Neural cell (in vitro differentiated cells): ENCODE measurements around the gene ABL2. TPM values are rescaled to one million over a fixed set of nuclear protein-coding genes. Genes with fewer than 3 reads are reported as not detected.

ENCODE experiments used
- H2AFZ ChIP-seq: fragments of 200-600, 300-800 bp; sonication (generic), shearing (Covaris generic); 2 replicates; pipeline ENCODE4 v1.6.0; 2014; ENCODE audit warnings: low read depth, mild to moderate bottlenecking, antibody characterized with exemption, low read length, moderate library complexity
- H3F3A ChIP-seq: fragments of 200-600 bp; shearing (Covaris generic); 2 replicates; pipeline ENCODE4 v1.6.1; 2016; ENCODE audit warnings: mild to moderate bottlenecking, moderate library complexity, mixed read lengths, antibody characterized with exemption, low read length; ENCODE audit not compliant: insufficient read depth, poor library complexity, severe bottlenecking
- H3K27ac ChIP-seq: fragments of 200-600, 300-800 bp; sonication (generic), shearing (Covaris generic); 2 replicates; pipeline ENCODE4 v1.5.1; 2014; ENCODE audit warnings: mild to moderate bottlenecking, low read length, moderate library complexity
- H3K27me3 ChIP-seq: fragments of 300-800, 200-600 bp; sonication (generic), shearing (Covaris generic); 2 replicates; pipeline ENCODE4 v1.6.0; 2014; ENCODE audit warnings: mild to moderate bottlenecking, low read depth, low read length, moderate library complexity; ENCODE audit not compliant: insufficient read depth
- H3K36me3 ChIP-seq: fragments of 300-800, 200-600 bp; sonication (generic), shearing (Covaris generic); 2 replicates; pipeline ENCODE4 v1.5.1; 2014; ENCODE audit warnings: mild to moderate bottlenecking, antibody characterized with exemption, low read length, moderate library complexity; ENCODE audit not compliant: insufficient read depth
- H3K4me2 ChIP-seq: fragments of 300-800, 200-600 bp; sonication (generic), shearing (Covaris generic); 2 replicates; pipeline ENCODE4 v1.6.0; 2014; ENCODE audit warnings: mild to moderate bottlenecking, low read length
- H3K4me3 ChIP-seq: fragments of 300-800, 200-600 bp; sonication (generic), shearing (Covaris generic); 2 replicates; pipeline ENCODE4 v1.5.1; 2014; ENCODE audit warnings: mild to moderate bottlenecking, low read length, moderate library complexity
- H3K79me2 ChIP-seq: fragments of 200-600 bp; shearing (Covaris generic); replicated peaks from 2 replicates; pipeline ENCODE4 v1.6.0; 2014; ENCODE audit warnings: mild to moderate bottlenecking, low read length, moderate library complexity; ENCODE audit not compliant: insufficient read depth
- H3K9ac ChIP-seq: fragments of 300-800, 200-600 bp; sonication (generic), shearing (Covaris generic); 2 replicates; pipeline ENCODE4 v1.6.1; 2016; ENCODE audit warnings: mild to moderate bottlenecking, low read length, mixed read lengths
- H3K9me2 ChIP-seq: fragments of 200-600 bp; shearing (Covaris generic); 2 replicates; pipeline ENCODE4 v1.6.1; 2016; ENCODE audit warnings: mild to moderate bottlenecking, low read length, mixed read lengths; ENCODE audit not compliant: insufficient read depth
- H3K9me3 ChIP-seq: fragments of 200-600, 300-800 bp; sonication (generic), shearing (Covaris generic); 2 replicates; pipeline ENCODE4 v1.6.1; 2016; ENCODE audit warnings: mild to moderate bottlenecking, mixed run types, low read length, moderate library complexity, mixed read lengths
- H4K20me1 ChIP-seq: fragments of 200-600 bp; shearing (Covaris generic); 2 replicates; pipeline ENCODE4 v1.6.1; 2016; ENCODE audit warnings: mild to moderate bottlenecking, mixed run types; ENCODE audit not compliant: insufficient read depth
- EP300 ChIP-seq: fragments of 450-650 bp; conservative IDR thresholded peaks from 2 replicates; pipeline ENCODE4 v1.6.1; 2014; ENCODE audit warnings: antibody characterized with exemption, mild to moderate bottlenecking, moderate library complexity; ENCODE audit not compliant: poor library complexity, severe bottlenecking
- EZH2 ChIP-seq: fragments of 200-600, 300-800 bp; shearing (Covaris generic), sonication (generic); IDR thresholded peaks from 2 replicates; pipeline ENCODE4 v1.6.1; 2014; ENCODE audit warnings: antibody characterized with exemption, low read length, borderline replicate concordance, mild to moderate bottlenecking; ENCODE audit not compliant: insufficient read depth, poor library complexity, severe bottlenecking
- MXI1 ChIP-seq: fragments of 450-650 bp; conservative IDR thresholded peaks from 2 replicates; pipeline ENCODE4 v1.6.1; 2014; ENCODE audit warnings: antibody characterized with exemption, mild to moderate bottlenecking; ENCODE audit not compliant: poor library complexity, severe bottlenecking
- POLR2AphosphoS5 ChIP-seq: IDR thresholded peaks from 2 replicates; pipeline ENCODE4 v1.6.1; 2012
- RAD21 ChIP-seq: fragments of 450-650 bp; conservative IDR thresholded peaks from 2 replicates; pipeline ENCODE4 v1.6.1; 2014; ENCODE audit warnings: antibody characterized with exemption, mild to moderate bottlenecking, moderate library complexity
- SMC3 ChIP-seq: fragments of 450-650 bp; conservative IDR thresholded peaks from 2 replicates; pipeline ENCODE4 v1.6.1; 2014; ENCODE audit warnings: antibody characterized with exemption, mild to moderate bottlenecking, moderate library complexity; ENCODE audit not compliant: poor library complexity
- TAF1 ChIP-seq: IDR thresholded peaks from 2 replicates; pipeline ENCODE4 v1.6.1; 2012; ENCODE audit warnings: low read depth
- polyA plus RNA-seq: library from polyadenylated mRNA; depleted of rRNA; stranded (reverse); fragments of >200 nt; gene quantifications from 2 replicates; pipeline ENCODE4 v1.2.3, GENCODE V29; 2014
- TF ChIP-seq, protein P1 (sequence below): IDR thresholded peaks from 2 replicates; pipeline ENCODE4 v1.6.1; 2012; ENCODE audit warnings: borderline replicate concordance
- TF ChIP-seq, protein P2 (sequence below): fragments of 450-650 bp; IDR thresholded peaks from 2 replicates; pipeline ENCODE4 v1.5.1; 2014; ENCODE audit warnings: antibody characterized with exemption, mild to moderate bottlenecking, moderate library complexity; ENCODE audit not compliant: poor library complexity, severe bottlenecking

The ABL2 gene
- polyA plus RNA-seq, 1 donor from 2014 or later = 9.8 TPM

DNA sequence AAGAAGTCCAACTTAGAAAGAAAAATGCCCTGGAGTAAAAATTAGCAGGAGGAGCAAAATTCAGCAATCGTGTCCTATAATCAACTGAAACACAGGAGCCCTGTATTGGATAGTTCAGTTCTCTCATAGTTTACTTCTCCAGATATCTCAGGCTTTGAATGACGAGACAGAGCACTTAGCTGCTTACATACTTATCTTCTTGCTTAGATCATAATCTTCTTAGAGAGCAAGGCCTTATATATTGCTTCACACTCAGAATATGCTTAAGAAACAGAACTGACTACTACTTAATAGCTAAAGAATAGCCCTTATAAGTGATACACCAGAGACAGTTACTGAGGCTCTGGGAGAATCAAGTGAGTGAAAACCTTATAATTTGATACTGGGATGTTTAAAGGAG lies 108.7 kb downstream of the ABL2 start:
- Histone ChIP-seq H3K36me3 (no peaks in the 10 kb centered on the region), H3K4me3 (no peak overlapping the region), H3K27ac (no peak overlapping the region), H4K20me1 (no peaks in the 10 kb centered on the region), H3F3A (no peaks in the 10 kb centered on the region), H3K9me3 (no peaks in the 10 kb centered on the region), H3K79me2 (no peaks in the 10 kb centered on the region), H3K9ac (no peak overlapping the region), H3K4me2 (no peak overlapping the region), H3K27me3 (no peaks in the 10 kb centered on the region), H3K9me2 (no peaks in the 10 kb centered on the region), H2AFZ (no peak overlapping the region)
- TF ChIP-seq, protein P1, sequence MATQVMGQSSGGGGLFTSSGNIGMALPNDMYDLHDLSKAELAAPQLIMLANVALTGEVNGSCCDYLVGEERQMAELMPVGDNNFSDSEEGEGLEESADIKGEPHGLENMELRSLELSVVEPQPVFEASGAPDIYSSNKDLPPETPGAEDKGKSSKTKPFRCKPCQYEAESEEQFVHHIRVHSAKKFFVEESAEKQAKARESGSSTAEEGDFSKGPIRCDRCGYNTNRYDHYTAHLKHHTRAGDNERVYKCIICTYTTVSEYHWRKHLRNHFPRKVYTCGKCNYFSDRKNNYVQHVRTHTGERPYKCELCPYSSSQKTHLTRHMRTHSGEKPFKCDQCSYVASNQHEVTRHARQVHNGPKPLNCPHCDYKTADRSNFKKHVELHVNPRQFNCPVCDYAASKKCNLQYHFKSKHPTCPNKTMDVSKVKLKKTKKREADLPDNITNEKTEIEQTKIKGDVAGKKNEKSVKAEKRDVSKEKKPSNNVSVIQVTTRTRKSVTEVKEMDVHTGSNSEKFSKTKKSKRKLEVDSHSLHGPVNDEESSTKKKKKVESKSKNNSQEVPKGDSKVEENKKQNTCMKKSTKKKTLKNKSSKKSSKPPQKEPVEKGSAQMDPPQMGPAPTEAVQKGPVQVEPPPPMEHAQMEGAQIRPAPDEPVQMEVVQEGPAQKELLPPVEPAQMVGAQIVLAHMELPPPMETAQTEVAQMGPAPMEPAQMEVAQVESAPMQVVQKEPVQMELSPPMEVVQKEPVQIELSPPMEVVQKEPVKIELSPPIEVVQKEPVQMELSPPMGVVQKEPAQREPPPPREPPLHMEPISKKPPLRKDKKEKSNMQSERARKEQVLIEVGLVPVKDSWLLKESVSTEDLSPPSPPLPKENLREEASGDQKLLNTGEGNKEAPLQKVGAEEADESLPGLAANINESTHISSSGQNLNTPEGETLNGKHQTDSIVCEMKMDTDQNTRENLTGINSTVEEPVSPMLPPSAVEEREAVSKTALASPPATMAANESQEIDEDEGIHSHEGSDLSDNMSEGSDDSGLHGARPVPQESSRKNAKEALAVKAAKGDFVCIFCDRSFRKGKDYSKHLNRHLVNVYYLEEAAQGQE = no peak
- no peak for TF ChIP-seq EP300
- no peak for TF ChIP-seq TAF1
- no peak for TF ChIP-seq POLR2AphosphoS5
- TF ChIP-seq SMC3 = no peak
- no peak for TF ChIP-seq MXI1
- no peak for TF ChIP-seq RAD21
- TF ChIP-seq, protein P2, sequence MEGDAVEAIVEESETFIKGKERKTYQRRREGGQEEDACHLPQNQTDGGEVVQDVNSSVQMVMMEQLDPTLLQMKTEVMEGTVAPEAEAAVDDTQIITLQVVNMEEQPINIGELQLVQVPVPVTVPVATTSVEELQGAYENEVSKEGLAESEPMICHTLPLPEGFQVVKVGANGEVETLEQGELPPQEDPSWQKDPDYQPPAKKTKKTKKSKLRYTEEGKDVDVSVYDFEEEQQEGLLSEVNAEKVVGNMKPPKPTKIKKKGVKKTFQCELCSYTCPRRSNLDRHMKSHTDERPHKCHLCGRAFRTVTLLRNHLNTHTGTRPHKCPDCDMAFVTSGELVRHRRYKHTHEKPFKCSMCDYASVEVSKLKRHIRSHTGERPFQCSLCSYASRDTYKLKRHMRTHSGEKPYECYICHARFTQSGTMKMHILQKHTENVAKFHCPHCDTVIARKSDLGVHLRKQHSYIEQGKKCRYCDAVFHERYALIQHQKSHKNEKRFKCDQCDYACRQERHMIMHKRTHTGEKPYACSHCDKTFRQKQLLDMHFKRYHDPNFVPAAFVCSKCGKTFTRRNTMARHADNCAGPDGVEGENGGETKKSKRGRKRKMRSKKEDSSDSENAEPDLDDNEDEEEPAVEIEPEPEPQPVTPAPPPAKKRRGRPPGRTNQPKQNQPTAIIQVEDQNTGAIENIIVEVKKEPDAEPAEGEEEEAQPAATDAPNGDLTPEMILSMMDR = no peak
- no peak for TF ChIP-seq EZH2

DNA sequence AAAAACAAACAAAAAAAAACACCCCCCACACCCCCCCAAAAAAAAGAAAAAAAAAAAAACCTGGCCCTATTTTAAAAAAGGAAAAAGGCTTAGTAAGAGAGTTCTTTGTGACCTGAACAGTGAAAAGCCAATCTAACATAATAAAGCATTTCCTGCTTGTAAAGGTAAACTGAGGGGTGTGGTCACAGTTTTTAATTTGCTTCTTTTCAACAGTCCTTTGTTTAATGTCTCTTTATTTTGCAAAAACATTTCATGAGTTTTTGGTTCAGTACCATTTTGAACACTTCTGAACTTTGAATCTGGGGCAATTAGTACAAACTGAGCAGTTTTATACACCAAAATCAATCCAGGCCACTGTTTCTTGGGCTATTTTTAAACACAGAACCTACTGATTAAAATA lies 110.0 kb downstream of the ABL2 start:
- Histone ChIP-seq H3K4me2 (no peak overlapping the region), H3K9ac (no peak overlapping the region), H3F3A (no peaks in the 10 kb centered on the region), H3K4me3 (no peak overlapping the region), H2AFZ (no peak overlapping the region), H3K36me3 (no peaks in the 10 kb centered on the region), H3K27ac (no peak overlapping the region), H3K9me3 (no peaks in the 10 kb centered on the region), H3K9me2 (no peaks in the 10 kb centered on the region), H4K20me1 (no peaks in the 10 kb centered on the region), H3K79me2 (no peaks in the 10 kb centered on the region), H3K27me3 (no peaks in the 10 kb centered on the region)
- TF ChIP-seq TAF1 (no peak), MXI1 (no peak), EZH2 (no peak), SMC3 (no peak), POLR2AphosphoS5 (no peak), RAD21 (no peak), EP300 (no peak)
- TF ChIP-seq, protein P2 = no peak
- TF ChIP-seq, protein P1 = no peak
